HG03457 (cell line): Measurements from ENCODE around the gene STAT5B.
"Not testable (repeated sequence)": the region's sequence is repeated elsewhere in the genome, so short reads cannot be mapped to it uniquely, and the experiment has no call there.

Experiments used
- ATAC-seq: cut with Tn5 transposase; IDR thresholded peaks from one replicate; pipeline ENCODE4 v1.9.1; 2021; ENCODE audit warnings: moderate number of reproducible peaks; ENCODE audit not compliant: unreplicated experiment

STAT5B gene

DNA sequence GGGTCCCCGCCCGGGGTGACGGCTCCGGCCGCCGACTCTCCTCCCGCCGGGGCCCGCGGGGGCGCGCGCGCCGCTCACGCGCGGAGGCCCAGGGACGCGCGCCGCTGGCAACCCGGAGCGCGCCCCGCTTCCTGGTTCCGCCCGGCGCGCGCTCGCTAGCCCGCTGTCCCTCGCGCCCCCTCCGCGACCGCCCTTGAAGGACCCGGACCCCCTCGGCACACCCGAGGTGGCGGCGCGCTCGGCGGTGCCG lies at the start of gene STAT5B:
Gene STAT5B, minus strand, starts transcription at position 33 of the 250 bp plus-strand sequence. CDS start 44,264 bp downstream, outside the sequence.
- no peak for ATAC-seq

DNA sequence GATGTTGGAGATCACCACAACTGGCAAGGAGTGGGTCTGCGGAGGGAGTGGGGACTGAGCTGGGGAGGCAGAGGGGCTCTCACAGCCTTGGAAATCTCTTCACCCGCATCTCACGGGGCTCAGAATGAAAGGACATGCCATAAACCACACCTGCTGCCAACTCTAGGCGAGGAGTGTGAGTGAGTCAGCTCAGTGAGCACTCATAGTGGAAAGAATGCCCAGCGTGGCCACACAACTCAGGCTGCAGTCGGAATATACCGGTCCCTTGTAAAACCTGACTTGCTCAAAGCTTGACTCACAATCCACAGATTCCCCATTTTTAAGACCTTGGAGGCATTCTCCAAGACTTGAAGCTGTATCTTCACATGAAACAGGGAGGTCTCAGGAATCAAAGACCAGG lies 48.8 kb upstream of the STAT5B start:
- ATAC-seq: no peak

DNA sequence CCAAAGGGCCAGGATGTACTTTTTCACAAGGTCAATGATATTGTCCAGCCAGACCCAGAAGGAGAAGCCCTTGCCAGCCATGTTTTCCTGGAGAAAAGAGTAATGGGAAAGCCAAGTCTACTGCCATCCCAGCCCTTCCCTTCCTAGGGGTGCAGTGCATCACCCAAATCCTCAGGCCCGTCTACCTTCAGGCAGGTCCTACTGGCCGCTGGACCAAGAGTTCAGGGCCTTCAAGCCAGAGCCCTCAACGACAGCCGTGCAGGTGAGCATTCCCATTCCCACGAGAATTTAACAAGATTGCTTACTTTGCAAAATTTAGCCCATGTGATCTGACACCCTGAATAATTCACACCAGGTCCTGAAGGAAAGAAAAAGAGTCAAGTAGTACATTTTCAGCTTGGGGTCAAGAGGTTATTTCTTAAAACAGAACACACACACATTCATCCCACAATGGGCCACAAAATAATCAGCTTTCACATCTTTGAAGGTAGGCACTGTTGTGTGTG lies 47.1 kb upstream of the STAT5B start:
- no peak for ATAC-seq

DNA sequence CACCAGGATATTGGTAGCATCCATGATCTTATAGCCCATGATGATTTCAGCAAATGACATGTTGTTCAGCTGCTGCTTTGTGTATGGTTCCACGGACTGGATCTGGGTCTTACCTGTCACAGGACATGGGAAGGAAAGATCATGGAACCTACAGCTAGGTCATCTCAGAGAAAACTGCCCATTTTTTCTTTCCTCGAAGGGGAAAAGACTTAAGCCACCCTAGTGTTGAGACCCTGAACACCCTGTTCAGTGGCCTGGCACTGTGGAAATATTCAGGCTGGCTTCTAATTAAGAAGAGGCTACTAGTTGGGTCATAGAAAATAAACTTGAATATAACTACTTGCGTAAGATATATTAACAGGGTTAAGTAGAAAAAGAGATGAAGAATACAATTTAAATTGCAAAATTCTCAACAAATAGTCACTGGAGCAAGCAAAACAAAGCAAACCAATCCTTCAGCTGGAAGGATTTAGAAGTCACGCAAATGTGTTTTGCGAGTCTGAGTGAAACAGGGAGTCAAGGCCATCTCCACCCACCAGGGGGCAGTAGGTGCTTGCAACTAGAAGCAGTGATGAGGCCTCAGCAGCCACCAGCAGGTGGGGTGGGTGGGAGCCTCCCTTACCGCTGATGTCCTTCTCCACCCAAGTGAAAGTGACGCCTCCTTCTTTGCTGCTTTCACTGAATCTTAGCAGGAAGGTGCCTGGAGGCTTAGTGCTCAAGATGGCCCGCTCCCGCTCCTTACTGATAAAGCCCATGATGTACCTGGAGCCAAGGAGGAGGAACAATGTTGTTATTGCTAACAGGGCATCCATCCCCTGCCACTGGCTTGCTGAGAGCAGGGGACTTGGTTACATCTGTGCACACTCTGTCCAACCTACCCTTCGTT lies 46.4 kb upstream of the STAT5B start:
- ATAC-seq: no peak

DNA sequence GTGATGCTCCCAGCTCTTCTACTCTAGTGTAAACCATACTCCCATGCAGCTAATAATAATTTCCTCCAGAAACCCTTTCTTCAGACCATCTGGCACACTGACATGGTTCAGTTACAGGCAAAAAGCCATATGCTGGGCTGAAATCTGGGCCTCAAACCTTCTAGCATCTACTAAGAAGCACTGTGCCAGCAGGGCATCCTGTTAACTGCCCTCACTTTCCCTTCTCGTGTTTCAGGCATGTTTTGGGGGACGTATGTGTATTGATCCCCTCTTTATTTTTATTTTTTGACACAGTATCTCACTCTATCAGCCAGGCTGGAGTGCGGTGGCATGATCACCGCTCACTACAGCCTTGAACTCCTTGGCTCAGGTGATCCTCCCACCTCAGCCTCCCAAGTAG lies 45.4 kb upstream of the STAT5B start:
- ATAC-seq: no peak

DNA sequence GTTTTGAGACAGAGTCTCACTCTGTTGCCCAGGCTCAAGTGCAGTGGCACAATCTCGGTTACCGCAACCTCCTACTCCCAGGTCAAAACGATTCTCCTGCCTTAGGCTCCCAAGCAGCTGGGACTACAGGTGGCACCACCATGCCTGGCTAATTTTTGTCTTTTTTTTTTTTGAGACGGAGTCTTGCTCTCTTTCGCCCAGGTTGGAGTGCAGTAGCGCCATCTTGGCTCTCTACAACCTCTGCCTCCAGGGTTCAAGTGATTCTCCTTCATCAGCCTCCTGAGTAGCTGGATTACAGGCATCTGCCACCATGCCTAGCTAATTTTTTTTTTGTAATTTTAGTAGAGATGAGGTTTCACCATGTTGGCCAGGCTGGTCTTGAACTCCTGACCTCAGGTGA lies 41.8 kb upstream of the STAT5B start:
- ATAC-seq: not testable (repeated sequence)

DNA sequence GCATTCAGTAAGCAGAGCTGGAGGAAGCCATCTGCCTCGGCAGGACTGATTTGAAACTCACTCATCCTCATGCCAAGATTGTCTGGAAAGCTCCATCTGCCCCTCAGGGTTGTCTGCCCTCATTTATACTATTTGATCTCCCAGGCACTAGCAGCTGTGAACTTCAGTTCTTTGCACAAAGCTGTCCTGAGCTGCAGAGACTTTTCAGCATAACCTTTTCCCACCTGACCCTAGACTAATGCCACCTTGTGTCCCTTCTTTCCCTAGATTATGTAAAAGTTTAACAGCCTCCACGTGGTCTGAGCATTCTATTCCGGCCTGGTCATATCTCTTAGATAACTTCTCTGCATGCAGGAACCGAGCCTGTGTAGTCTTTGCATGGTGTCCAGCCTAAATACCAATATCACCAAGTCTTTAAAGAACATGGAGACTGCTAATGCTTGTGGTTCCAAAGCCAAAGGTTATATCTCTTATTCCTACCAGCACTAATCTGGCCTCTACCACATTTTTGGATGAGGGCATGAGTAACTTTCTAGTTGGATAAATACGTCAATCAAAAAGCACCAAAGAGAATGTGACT lies 41.2 kb upstream of the STAT5B start:
- ATAC-seq: no peak

DNA sequence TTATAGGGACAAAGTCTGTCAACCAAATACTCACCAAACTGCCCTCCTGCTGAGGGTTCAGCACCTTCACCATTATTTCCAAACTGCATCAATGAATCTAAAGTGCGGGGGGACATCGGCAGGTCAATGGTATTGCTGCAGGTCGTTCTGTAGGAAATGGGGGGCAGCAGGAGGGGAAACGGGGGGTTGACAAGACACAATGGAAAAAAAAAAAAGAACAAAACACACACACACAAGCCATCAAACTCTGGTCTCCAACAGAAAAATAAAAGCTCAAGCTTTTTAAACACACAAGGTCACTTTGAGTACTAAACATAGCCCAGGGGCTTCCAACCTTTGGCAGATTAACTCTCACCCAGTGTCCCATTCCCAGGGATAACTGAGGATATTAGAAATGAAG lies 40.6 kb upstream of the STAT5B start:
- ATAC-seq: no peak

DNA sequence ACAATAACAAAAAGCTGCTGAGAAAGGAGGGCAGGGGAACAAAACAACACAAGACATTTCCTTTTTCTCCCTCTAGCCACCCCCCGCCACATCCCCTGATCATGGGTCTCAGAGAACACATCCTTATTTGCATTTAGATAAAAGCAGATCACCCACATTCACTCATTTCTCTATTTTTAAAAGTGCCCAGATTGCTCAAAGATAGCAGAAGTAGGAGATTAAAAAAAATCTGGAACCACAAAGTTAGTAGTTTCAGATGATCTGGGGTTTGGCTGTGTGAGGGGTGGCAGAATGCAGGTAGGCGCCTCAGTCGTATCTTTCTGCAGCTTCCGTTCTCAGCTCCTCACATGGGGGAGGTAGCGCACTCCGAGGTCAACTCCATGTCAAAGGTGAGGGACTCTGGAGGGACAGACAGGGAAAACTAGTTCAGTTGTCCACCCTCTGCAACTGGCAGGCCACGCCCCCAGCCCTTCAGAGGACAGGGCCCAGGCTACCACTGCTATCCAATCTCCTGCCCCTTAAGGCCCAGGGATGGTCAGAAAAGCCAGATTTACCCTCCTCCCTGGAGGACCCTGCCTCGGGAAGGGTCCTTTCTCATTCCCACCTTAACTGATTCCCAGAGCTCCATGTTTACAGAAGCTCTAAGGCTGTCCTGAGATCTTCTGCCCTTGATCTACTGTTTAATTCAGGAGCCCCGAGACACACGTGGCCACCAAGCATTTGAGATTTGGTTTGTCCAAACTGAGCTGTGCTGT lies 39.4 kb upstream of the STAT5B start:
- no peak for ATAC-seq

DNA sequence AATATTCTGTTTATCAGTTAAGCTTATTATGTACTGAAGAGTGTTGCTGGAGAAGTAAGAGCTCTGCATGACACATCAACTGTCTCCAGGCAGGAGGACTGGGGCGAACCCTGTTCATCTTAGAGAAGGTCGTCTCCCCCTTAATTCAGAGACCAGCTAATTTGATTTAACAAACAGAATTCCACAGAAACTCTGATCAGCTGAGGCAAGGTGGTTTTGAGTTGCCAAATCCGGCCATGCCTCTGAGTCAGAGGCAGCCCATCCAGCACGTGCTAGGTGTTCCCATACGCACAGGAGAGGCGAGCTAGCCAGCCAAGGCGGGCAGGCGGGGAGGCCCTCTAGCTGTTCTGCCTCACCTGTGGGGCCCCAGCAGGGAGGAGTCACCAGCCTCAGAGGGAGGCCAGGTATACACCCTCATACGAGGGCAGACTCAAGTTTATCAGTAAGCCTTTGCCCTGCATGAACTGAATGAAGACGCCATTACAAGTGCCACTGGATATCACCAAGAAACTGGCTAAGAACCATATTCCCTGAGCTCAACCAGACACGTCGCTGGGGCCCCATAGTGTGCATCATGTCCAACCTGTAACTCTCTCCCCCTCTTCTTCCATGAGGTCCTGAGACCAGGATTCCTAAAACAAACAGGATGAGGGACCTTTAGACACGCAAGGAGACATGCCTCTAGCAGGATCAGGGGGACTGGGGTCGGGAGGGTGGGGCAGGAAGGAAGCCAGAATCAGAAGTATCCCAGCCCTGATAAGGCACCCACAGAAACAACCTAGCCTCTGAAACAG lies 37.8 kb upstream of the STAT5B start:
- ATAC-seq: no peak

DNA sequence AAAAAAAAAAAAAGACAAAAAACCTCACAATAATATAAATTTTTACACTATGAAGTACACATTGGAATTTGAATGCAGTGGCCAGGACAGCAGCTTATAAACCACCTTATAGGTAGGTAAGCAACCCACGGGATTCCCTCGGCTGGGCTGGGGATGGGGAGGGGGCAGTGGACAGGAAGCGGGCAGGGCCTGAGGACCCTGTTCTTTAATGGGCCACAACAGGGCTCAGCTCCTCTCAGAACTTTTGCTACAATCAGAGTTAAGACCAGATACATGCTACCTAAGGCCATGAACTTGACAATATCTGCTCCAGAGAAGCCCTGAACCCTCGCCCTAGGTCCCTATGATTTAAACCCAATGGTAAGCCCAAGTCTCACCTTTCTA lies 37.2 kb upstream of the STAT5B start:
- ATAC-seq: no peak

DNA sequence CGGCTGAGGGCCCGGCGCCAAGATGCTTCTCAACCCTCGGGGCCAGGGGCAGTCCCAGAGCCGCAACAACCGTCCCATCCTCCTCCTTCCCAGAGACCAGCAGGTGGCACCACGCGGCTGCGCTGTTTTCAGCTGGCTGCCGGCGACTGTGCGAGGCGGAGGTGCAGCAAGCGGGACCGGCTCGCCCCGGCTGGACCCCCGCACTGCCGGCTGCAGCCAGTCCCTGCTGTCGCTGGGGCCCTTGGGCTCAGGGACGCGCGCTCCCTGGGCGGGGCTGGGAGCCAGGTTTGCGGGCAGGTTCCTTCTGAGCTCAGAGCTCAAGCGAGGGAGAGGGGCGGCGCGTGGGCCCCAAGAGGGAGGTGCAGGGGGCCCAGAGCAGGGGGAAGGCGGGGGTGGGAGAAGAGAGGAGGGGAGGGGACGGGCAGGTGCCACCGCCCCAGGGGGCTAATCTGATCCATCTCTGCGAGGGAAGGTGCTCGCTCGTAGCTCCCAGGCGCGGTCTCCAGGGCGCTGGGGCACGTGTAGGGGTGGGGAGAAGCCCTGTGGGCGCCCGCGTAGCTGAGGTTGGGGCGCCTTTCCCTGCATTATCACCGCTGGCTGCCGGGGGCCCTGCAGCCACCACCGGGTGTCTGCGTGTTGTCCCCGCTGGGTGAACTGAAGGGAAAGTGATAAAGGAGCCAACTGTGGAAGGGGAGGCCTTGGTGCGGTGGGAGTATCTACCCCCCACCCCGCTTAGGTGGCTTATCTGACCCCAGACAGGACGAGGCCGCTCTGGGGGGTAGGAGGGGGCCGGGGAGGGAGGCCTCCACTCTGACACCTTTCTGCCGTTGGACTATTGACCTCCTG lies 36.3 kb upstream of the STAT5B start:
- no peak for ATAC-seq

DNA sequence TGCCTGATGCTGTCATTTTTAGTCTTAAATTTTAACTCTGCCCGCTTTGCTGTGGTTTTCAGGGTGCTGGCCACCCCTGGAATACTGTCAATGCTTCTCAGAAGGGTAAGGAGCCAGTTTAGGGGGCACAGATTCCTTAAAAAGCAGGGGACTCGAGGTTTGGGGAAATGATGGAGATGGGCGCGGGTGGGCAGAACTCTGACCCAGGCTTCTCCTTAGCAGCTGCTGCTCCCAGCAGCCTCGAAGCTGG lies 35.8 kb upstream of the STAT5B start:
- ATAC-seq: no peak

DNA sequence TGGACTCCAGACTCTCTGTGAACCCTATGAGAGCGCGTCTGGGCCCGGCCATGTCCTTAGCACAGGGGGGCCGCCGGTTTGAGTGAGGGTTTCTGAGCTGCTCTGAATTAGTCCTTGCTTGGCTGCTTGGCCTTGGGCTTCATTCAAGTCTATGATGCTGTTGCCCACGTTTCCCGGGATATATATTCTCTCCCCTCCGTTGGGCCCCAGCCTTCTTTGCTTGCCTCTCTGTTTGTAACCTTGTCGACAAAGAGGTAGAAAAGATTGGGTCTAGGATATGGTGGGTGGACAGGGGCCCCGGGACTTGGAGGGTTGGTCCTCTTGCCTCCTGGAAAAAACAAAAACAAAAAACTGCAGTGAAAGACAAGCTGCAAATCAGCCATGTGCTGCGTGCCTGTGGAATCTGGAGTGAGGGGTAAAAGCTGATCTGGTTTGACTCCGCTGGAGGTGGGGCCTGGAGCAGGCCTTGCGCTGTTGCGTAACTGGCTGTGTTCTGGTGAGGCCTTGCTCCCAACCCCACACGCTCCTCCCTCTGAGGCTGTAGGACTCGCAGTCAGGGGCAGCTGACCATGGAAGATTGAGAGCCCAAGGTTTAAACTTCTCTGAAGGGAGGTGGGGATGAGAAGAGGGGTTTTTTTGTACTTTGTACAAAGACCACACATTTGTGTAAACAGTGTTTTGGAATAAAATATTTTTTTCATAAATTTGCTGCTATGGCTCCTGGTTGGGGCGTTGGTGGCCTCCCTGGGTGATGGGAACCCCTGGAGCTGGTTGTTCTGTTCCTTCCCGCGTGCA lies 35.2 kb upstream of the STAT5B start:
- ATAC-seq: no peak

DNA sequence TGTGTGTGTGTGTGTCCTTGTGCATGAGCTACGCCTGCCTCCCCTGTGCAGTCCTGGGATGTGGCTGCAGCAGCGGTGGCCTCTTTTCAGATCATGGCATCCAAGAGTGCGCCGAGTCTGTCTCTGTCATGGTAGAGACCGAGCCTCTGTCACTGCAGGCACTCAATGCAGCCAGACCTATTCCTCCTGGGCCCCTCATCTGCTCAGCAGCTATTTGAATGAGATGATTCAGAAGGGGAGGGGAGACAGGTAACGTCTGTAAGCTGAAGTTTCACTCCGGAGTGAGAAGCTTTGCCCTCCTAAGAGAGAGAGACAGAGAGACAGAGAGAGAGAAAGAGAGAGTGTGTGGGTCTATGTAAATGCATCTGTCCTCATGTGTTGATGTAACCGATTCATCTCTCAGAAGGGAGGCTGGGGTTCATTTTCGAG lies 34.6 kb upstream of the STAT5B start:
- no peak for ATAC-seq

DNA sequence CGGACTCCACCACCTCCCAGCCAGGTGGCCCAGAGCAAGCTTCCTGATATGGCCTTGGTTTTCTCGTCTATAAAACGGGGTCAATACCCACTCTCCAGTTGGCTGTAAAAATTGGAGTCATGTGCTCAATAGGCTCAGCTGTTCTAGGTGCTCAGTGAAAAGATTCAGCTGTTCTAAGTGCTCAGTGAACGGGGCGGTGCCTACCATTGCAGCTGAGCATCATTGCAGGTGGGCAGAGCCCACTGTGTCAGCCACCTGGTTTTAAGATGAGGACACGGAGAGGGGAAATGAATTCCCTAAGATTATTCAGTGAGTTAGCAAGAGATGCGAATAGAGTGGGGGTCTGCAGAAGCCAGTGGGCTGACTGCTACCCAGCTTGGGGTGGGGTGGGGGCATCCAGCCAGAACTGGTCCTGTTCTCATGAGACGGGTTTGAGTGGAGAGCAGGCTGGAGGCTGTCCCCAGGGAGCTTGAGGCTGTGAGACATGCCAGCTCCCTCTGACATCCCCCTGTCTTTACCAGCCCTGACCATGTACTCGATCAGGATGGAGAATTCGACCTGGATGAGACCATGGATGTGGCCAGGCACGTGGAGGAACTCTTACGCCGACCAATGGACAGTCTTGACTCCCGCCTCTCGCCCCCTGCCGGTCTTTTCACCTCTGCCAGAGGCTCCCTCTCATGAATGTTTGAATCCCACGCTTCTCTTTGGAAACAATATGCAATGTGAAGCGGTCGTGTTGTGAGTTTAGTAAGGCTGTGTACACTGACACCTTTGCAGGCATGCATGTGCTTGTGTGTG lies 34.0 kb upstream of the STAT5B start:
- ATAC-seq: no peak

DNA sequence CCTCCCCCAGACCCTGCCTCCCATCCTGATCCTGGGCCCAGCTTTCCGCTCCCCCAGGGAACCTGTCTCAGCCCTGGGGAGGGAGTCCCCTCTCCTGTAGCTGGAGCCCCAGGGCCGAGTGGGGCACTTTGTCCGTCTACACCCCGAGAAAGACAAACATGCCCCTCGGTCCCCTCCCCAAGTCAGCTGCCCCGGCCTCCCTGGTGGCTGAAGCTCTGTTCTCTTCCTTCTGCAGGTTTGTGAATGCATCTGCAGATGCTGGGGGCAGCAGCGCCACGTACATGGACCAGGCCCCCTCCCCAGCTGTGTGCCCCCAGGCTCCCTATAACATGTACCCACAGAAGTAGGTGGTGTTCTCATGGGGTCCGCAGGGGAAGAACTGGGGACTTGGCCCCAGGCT lies 33.0 kb upstream of the STAT5B start:
- no peak for ATAC-seq

DNA sequence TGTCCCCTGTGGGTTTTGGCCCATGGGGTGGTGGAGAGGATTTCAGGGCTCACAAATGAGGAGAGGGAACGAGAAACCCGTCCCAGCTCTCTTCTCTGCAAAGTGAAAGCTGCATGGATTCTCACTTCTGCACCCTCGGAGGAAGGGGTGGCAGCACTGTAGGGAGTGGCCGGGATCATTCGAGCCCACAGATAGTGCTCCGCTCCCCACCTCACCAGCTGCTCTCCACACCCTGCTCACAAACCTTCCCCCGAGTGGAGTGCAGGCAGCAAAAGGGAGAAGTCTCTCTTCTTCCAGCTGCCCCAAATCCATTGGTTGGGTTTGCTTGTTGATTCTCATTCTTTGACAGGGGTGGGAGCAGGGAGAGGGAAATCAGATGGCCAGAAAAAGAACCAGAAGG lies 32.3 kb upstream of the STAT5B start:
- no peak for ATAC-seq

DNA sequence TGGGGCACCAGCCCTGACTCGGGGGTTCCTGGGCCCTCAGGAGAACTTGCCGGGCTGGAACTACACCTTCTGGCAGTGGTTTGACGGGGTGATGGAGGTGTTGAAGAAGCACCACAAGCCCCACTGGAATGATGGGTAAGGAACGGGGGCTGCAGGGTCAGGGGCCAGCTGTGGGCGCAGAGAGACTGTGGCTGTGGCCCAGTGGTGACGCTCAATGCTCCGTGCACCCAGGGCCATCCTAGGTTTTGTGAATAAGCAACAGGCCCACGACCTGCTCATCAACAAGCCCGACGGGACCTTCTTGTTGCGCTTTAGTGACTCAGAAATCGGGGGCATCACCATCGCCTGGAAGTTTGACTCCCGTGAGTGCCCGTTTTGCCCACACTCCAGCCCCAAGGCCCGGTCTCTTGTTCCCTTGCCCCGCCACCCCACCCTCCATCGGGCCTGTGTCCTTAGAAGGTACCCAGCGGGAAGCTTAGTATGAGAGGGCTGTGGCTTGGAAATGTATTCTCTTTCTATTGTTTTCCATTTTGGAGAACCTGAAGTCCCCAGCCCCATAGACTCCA lies 31.3 kb upstream of the STAT5B start:
- no peak for ATAC-seq
